Measurements from ENCODE around the gene FFAR4. TPM values are rescaled to one million over a fixed set of nuclear protein-coding genes. Genes with fewer than 3 reads are reported as not detected.

FFAR4 gene
- total RNA-seq, 4 donors from 2014 or later, result 0.34 to 0.45 (median 0.42) TPM; not detected in 1

DNA sequence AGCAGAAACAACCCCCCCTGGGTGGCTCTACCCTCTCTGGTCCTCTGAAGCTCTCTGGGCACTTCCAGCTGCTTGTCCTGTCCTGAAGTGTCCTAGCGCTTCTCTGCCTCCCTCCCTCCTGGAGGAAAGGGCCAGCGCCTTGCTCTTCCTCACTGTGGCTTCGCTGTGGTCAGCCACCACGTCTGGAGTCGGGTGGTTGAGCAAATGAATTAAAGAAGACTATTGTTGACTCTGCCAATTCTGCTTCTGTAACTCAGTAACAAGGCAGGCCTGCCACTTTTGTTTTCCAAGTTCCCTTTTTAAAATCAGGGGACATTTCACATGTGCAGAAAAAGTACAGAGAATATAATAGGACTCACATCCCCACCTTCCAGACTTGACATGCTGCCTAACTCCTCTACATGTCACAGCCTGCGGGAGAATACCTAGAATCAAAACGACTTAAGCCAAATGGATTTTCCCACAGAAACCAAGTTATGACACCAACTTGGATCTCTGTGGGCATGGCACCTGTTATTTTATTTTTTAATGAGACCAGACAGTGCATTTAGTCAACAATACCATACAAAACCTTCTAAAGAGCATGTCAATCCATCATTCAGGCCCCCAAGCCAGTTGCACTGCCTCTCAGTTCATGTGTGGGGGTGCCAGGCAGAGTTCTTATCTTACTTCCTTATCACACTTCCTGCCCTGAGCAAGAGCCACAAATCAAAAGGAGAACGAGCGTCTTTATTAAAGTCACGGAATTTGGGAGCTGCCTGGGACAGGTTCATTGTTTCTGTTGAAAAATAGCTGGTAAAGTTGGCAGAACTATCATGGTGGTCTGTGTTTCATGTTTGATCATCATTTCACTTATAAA lies 6.8 kb downstream of the FFAR4 start:
- TF ChIP-seq POLR2AphosphoS5 (IDR thresholded peaks at IDR 0.05) (no peak), EP300 (IDR thresholded peaks at IDR 0.05) (no peak), POLR2A (IDR thresholded peaks at IDR 0.05; ENCODE audit: low read depth) (no peak), CTCF (IDR thresholded peaks at IDR 0.05) (no peak)
- Histone ChIP-seq H3K27ac (replicated peaks in 1 of 4) (no peak overlapping the region), H3K36me3 (no peaks in the 10 kb centered on the region), H3K4me1 (peaks cover 0 to 7% (median 3%) of the 10 kb centered on the region in 4 donors), H3K27me3 (peaks cover 0 to 21% (median 1%) of the 10 kb centered on the region in 4 donors), H3K9me3 (no peaks in the 10 kb centered on the region), H3K4me3 (no peak overlapping the region)
- DNase-seq (ENCODE audit: extremely low spot score), result no peak
- 53% methylated on average over 10 of the region's 10 CpGs for WGBS
- intact Hi-C loops (cut with DNase I), result no loop called here

DNA sequence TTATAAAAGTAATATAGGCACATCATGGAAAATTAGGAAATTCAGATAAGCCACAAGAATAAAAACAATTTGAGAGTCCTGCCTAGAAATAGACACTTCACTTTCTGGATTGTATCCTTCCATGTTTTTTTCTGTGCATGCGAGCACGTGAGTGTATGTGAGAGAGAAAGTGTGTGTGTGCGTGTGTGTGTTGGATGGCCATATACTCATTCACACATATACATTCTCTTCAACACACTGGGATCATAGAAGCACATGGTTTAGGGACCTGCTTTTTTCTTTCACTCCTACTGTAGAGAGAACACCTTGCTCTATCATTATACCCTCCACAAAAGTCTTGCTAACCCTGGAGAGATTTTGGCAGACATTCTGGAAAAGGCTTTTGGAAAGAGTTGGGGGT lies 7.5 kb downstream of the FFAR4 start:
- Histone ChIP-seq H3K4me1 (peaks cover 0 to 7% (median 3%) of the 10 kb centered on the region in 4 donors), H3K36me3 (no peaks in the 10 kb centered on the region), H3K27me3 (peaks cover 0 to 15% (median 0%) of the 10 kb centered on the region in 4 donors), H3K27ac (replicated peaks in 1 of 4) (no peak overlapping the region), H3K9me3 (no peaks in the 10 kb centered on the region), H3K4me3 (no peak overlapping the region)
- WGBS, result 72% methylated on average over 3 of the region's 3 CpGs
- intact Hi-C loops (cut with DNase I), result no loop called here
- DNase-seq (ENCODE audit: extremely low spot score), result no peak
- TF ChIP-seq POLR2A (IDR thresholded peaks at IDR 0.05; ENCODE audit: low read depth) (no peak), CTCF (IDR thresholded peaks at IDR 0.05) (no peak), POLR2AphosphoS5 (IDR thresholded peaks at IDR 0.05) (no peak), EP300 (IDR thresholded peaks at IDR 0.05) (no peak)

- Histone ChIP-seq H3K27ac (replicated peaks in 1 of 4) (no peak overlapping the region), H3K4me3 (no peak overlapping the region), H3K4me1 (peaks cover 0 to 7% (median 3%) of the 10 kb centered on the region in 4 donors), H3K36me3 (no peaks in the 10 kb centered on the region), H3K9me3 (peaks cover 0 to 7% (median 5%) of the 10 kb centered on the region in 4 donors), H3K27me3 (peaks cover 0 to 12% (median 0%) of the 10 kb centered on the region in 4 donors)
- TF ChIP-seq POLR2AphosphoS5 (IDR thresholded peaks at IDR 0.05), result no peak
- TF ChIP-seq EP300 (IDR thresholded peaks at IDR 0.05), result no peak
- no peak for TF ChIP-seq CTCF (IDR thresholded peaks at IDR 0.05)
- TF ChIP-seq POLR2A (IDR thresholded peaks at IDR 0.05; ENCODE audit: low read depth), result no peak
- intact Hi-C loops (cut with DNase I), result no loop called here
- DNase-seq (ENCODE audit: extremely low spot score), result no peak
- WGBS, result 65% methylated on average over 3 of the region's 3 CpGs
Measured at GRCh38 chr10:93576888-93577287, 10.4 kb downstream of the FFAR4 start.

DNA sequence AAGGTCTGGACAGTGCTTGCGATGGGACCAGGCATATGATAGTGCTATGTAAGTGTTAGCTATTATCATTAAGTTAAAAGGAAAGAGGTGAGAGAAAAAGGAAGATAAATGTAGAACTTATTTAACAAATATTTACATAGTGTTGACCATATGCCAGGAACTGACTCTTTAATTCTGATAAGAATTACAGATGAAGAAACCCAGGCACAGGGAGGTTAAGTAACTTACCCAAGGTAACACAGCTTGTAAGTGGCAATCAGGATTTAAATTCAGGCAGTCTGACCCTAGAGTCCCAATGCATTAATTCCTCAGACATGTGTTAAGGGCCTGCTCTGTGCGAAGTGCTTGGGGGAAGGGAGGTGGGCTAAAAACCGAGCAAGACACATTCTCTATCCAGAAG lies 11.1 kb downstream of the FFAR4 start:
- DNase-seq (ENCODE audit: extremely low spot score), result no peak
- intact Hi-C loops (cut with DNase I), result no loop called here
- Histone ChIP-seq H3K36me3 (no peaks in the 10 kb centered on the region), H3K27ac (replicated peaks in 1 of 4) (no peak overlapping the region), H3K4me1 (peaks cover 0 to 7% (median 3%) of the 10 kb centered on the region in 4 donors), H3K9me3 (peaks cover 0 to 7% (median 5%) of the 10 kb centered on the region in 4 donors), H3K4me3 (no peak overlapping the region), H3K27me3 (peaks cover 0 to 12% (median 0%) of the 10 kb centered on the region in 4 donors)
- WGBS, result 92% methylated on average over 3 of the region's 3 CpGs
- TF ChIP-seq EP300 (IDR thresholded peaks at IDR 0.05) (no peak), CTCF (IDR thresholded peaks at IDR 0.05) (no peak), POLR2A (IDR thresholded peaks at IDR 0.05; ENCODE audit: low read depth) (no peak), POLR2AphosphoS5 (IDR thresholded peaks at IDR 0.05) (no peak)

Measured in esophagus muscularis mucosa (tissue), 4 donors.